GM20000 (cell line): ENCODE data around the gene ZNF770.
A peak's percentile ranks its signal among the peaks of the same experiment; 100 is the strongest.

Experiments used
- DNase-seq: peaks from one replicate; pipeline ENCODE4 v3.0.0; 2012; ENCODE audit warnings: low spot score
- TF ChIP-seq, protein P1 (sequence below): IDR thresholded peaks from 2 replicates; pipeline ENCODE4 v1.5.1; 2012; ENCODE audit warnings: mild to moderate bottlenecking, control low read depth; ENCODE audit errors: extremely low read depth, missing control alignments

ZNF770 gene

GRCh38 chr15:34993877-34994276, 5.8 kb upstream of the ZNF770 start:
- peak; percentile 79 for DNase-seq
- TF ChIP-seq, protein P1, sequence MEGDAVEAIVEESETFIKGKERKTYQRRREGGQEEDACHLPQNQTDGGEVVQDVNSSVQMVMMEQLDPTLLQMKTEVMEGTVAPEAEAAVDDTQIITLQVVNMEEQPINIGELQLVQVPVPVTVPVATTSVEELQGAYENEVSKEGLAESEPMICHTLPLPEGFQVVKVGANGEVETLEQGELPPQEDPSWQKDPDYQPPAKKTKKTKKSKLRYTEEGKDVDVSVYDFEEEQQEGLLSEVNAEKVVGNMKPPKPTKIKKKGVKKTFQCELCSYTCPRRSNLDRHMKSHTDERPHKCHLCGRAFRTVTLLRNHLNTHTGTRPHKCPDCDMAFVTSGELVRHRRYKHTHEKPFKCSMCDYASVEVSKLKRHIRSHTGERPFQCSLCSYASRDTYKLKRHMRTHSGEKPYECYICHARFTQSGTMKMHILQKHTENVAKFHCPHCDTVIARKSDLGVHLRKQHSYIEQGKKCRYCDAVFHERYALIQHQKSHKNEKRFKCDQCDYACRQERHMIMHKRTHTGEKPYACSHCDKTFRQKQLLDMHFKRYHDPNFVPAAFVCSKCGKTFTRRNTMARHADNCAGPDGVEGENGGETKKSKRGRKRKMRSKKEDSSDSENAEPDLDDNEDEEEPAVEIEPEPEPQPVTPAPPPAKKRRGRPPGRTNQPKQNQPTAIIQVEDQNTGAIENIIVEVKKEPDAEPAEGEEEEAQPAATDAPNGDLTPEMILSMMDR: no peak

DNA sequence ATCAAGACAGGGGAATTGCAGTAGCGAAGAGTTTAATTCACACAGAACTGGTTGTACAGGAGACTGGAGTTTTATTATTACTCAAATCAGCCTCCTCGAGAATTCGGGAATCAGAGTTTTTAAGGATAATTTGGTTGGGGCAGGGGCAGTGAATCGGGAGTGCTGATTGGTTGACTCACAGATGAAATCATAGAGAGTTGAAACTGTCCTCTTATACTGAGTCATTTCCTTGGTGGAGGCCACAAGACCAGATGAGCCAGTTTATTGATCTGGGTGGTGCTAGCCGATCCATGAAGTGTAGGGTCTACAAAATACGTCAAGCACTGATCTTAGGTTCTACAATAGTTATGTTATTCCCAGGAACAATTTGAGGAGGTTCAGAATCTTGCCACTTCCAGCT, 5.3 kb upstream of the ZNF770 start:
- TF ChIP-seq, protein P1: no peak
- DNase-seq: no peak

DNA sequence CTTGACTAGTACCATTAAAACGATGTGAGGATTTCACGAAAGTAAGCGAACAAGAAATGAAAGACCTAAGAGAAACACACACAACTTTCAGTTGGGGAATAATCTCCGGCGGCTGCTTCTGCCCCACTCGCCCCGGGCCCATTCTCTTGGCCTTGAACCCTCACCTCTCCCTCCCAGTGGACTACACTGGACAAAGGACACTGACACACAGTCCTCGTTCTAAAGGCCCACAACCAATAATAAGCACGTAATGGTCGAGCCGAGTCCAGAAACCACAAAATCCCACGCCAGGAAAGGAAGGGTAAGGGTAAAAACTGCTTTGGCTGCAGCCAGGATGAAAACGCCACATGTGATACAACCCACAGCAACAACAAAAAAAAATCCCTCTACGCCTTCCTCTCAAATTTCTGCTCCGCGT, 469 bp downstream of the ZNF770 start:
- TF ChIP-seq, protein P1: no peak
- no peak for DNase-seq

- TF ChIP-seq, protein P1: no peak
- DNase-seq: no peak
Observed at GRCh38 chr15:34986771-34987480, 1.2 kb downstream of the ZNF770 start.

DNA sequence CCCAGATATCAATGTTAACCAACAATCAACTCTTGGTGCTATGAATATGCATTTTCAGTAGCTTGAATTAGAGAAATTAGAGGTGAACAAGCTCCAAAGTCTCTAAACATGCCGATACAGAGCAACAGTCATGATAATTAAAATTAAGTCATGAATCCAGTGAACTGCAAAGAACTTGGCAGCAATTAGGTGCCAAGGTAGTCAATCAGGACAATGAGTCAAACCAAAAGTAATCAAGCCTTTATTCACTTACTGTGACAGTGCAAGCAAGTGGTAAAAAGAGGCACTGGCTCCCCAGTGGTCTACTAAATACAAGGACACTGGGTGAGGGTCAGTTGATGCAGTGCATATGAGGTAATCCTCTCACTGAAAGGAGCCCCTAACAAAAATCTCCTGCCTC, 1.8 kb downstream of the ZNF770 start:
- no peak for DNase-seq
- TF ChIP-seq, protein P1: no peak

GRCh38 chr15:34984889-34985630, 3.0 kb downstream of the ZNF770 start:
- TF ChIP-seq, protein P1: no peak
- no peak for DNase-seq

DNA sequence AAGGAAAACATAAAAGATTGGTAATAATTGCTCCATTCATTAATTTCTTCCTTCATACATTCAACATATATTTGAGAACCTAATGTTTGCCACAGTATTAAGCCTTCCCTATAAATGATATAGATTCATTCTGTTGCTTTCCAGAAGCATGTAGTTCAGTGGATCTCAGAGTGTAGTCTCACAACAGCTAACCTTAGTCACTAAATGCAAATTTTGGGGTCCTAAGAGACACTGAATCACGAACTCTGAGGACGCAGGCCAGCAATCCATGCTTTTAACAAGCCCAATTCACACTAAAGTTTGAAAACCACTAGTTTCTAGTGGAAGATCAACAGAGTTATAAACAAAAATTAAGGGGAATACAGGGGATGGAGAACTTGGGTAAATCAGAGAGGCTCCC, 11.3 kb downstream of the ZNF770 start:
- DNase-seq: no peak
- TF ChIP-seq, protein P1: no peak
